Transverse colon (tissue), 4 donors: ENCODE measurements around the gene ORC3. TPM values are rescaled to one million over a fixed set of nuclear protein-coding genes. Genes with fewer than 3 reads are reported as not detected.

ENCODE experiments used
- DNase-seq: peaks from one replicate; pipeline ENCODE4 v3.0.0-alpha.2; 2019
- H3K27ac ChIP-seq, 4 donors: fragments of 200-600 bp; sonication (generic); 2 replicates each; pipeline ENCODE4 v1.5.1; 2016 to 2018; ENCODE audit warnings: inconsistent platforms in 4 of 4
- H3K27me3 ChIP-seq: fragments of 200-600 bp; sonication (generic); 2 replicates; pipeline ENCODE4 v1.5.1; 2017; ENCODE audit warnings: inconsistent platforms
- H3K36me3 ChIP-seq, 4 donors: fragments of 200-600 bp; sonication (generic); 2 replicates each; pipeline ENCODE4 v1.5.1; 2017 to 2019; ENCODE audit warnings: inconsistent platforms in 4 of 4
- H3K4me1 ChIP-seq, 4 donors: fragments of 200-600 bp; sonication (generic); 2 replicates each; pipeline ENCODE4 v1.5.1; 2017 to 2020; ENCODE audit warnings: inconsistent platforms in 4 of 4
- H3K4me3 ChIP-seq, 4 donors: fragments of 200-600 bp; sonication (generic); 1 replicate in 1 of 4; 2 replicates in 3 of 4; pipeline versions ENCODE4 v1.5.1 to v1.6.1; 2017 to 2019; ENCODE audit warnings: inconsistent platforms in 4 of 4
- H3K9me3 ChIP-seq, 2 donors: fragments of 200-600 bp; sonication (generic); 2 replicates each; pipeline ENCODE4 v1.5.1; 2017 to 2019; ENCODE audit warnings: inconsistent platforms in 2 of 2
- EP300 ChIP-seq: sonication (generic); formaldehyde crosslinking; IDR thresholded peaks from one replicate; pipeline ENCODE4 v1.6.1; 2017; ENCODE audit warnings: antibody characterized with exemption, low read depth
- POLR2A ChIP-seq: fragments of 450-650 bp; IDR thresholded peaks from one replicate; pipeline ENCODE4 v1.6.1; 2016; ENCODE audit warnings: antibody characterized with exemption, mild to moderate bottlenecking, moderate library complexity
- POLR2AphosphoS5 ChIP-seq, 3 donors: sonication (generic); formaldehyde crosslinking; IDR thresholded peaks; one replicate each; pipeline ENCODE4 v1.6.1; 2016; ENCODE audit warnings: antibody characterized with exemption in 3 of 3
- WGBS, 2 donors: methylation state at CpG; one replicate each; pipeline ENCODE4 v1.1.5; 2018; ENCODE audit warnings: low coverage in 1 of 2; 5-methylcytosine and 5-hydroxymethylcytosine counted together
- in situ Hi-C, 4 donors: fragments of 200-750 bp; cut with MboI; loops; one replicate each; pipeline versions ENCODE4 v1.15.0 to v1.15.1; 2017; ENCODE audit warnings: low sequenced_read_pairs in 3 of 4, low pct_ligation_motif_present in 1 of 4, low pct_unique_long_range_greater_than_20kb in 1 of 4
- intact Hi-C: fragments of 100-400 bp; cut with DNase I; formaldehyde crosslinking; loops from one replicate; pipeline ENCODE4 v1.15.1; 2023; ENCODE audit warnings: low total_unique reads
- total RNA-seq, 4 donors: library from RNA; depleted of rRNA; stranded (reverse); fragments of >200 nt; gene quantifications; one replicate each; pipeline ENCODE4 v1.1.0, GENCODE V29; 2016
- TF ChIP-seq, protein P1 (sequence below), 5 experiments: fragments of 200-600 bp in 3 of 5; fragments of 450-650 bp in 2 of 5; sonication (generic) in 3 of 5; IDR thresholded peaks; 1 replicate in 2 of 5; 2 replicates in 3 of 5; pipeline ENCODE4 v1.5.1; 2016 to 2017; ENCODE audit warnings: antibody characterized with exemption in 5 of 5, inconsistent platforms in 3 of 5, mild to moderate bottlenecking in 2 of 5, moderate library complexity in 1 of 5

ORC3 gene
- total RNA-seq, 4 donors from 2014 or later, result 2.2 to 18.4 (median 17.8) TPM

GRCh38 chr6:87555506-87555905 is 34.4 kb upstream of the ORC3 start:
- Histone ChIP-seq H3K27me3 (no peaks in the 10 kb centered on the region), H3K4me3 (no peak overlapping the region), H3K4me1 (no peaks in the 10 kb centered on the region), H3K27ac (no peak overlapping the region), H3K9me3 (no peaks in the 10 kb centered on the region), H3K36me3 (peaks cover 0 to 23% (median 7%) of the 10 kb centered on the region in 4 donors)
- intact Hi-C loops (no loop called here), in situ Hi-C loops (no loop called here)
- DNase-seq, result no peak
- TF ChIP-seq, protein P1, sequence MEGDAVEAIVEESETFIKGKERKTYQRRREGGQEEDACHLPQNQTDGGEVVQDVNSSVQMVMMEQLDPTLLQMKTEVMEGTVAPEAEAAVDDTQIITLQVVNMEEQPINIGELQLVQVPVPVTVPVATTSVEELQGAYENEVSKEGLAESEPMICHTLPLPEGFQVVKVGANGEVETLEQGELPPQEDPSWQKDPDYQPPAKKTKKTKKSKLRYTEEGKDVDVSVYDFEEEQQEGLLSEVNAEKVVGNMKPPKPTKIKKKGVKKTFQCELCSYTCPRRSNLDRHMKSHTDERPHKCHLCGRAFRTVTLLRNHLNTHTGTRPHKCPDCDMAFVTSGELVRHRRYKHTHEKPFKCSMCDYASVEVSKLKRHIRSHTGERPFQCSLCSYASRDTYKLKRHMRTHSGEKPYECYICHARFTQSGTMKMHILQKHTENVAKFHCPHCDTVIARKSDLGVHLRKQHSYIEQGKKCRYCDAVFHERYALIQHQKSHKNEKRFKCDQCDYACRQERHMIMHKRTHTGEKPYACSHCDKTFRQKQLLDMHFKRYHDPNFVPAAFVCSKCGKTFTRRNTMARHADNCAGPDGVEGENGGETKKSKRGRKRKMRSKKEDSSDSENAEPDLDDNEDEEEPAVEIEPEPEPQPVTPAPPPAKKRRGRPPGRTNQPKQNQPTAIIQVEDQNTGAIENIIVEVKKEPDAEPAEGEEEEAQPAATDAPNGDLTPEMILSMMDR (IDR thresholded peaks at IDR 0.05), result no peak
- TF ChIP-seq POLR2AphosphoS5 (IDR thresholded peaks at IDR 0.05) (no peak), EP300 (no peak), POLR2A (no peak)

GRCh38 chr6:87558446-87558845 is 31.5 kb upstream of the ORC3 start:
- H3K4me3 ChIP-seq, result no peak overlapping the region
- no peaks in the 10 kb centered on the region for H3K4me1 ChIP-seq
- DNase-seq, result no peak
- in situ Hi-C loops (no loop called here), intact Hi-C loops (no loop called here)
- TF ChIP-seq, protein P1 (IDR thresholded peaks at IDR 0.05), result no peak
- TF ChIP-seq POLR2A (no peak), EP300 (no peak), POLR2AphosphoS5 (IDR thresholded peaks at IDR 0.05) (no peak)
- H3K27ac ChIP-seq, result no peak overlapping the region
- H3K36me3 ChIP-seq, result peaks cover 0 to 40% (median 19%) of the 10 kb centered on the region in 4 donors
- no peaks in the 10 kb centered on the region for H3K27me3 ChIP-seq
- H3K9me3 ChIP-seq, result no peaks in the 10 kb centered on the region

GRCh38 chr6:87561017-87561416 is 28.9 kb upstream of the ORC3 start:
- no peak overlapping the region for H3K4me3 ChIP-seq
- peaks cover 0 to 41% (median 18%) of the 10 kb centered on the region in 4 donors for H3K36me3 ChIP-seq
- DNase-seq, result no peak
- 79 to 83% methylated on average over 1 of the region's 1 CpG for WGBS, 2 donors
- intact Hi-C loops, result no loop called here
- in situ Hi-C loops, result no loop called here
- H3K27ac ChIP-seq, result no peak overlapping the region
- peaks cover 0 to 1% (median 0%) of the 10 kb centered on the region in 4 donors for H3K4me1 ChIP-seq
- TF ChIP-seq, protein P1 (IDR thresholded peaks at IDR 0.05), result no peak
- TF ChIP-seq EP300, result no peak
- TF ChIP-seq POLR2AphosphoS5 (IDR thresholded peaks at IDR 0.05), result no peak
- no peak for TF ChIP-seq POLR2A
- no peaks in the 10 kb centered on the region for H3K27me3 ChIP-seq
- H3K9me3 ChIP-seq, result no peaks in the 10 kb centered on the region

DNA sequence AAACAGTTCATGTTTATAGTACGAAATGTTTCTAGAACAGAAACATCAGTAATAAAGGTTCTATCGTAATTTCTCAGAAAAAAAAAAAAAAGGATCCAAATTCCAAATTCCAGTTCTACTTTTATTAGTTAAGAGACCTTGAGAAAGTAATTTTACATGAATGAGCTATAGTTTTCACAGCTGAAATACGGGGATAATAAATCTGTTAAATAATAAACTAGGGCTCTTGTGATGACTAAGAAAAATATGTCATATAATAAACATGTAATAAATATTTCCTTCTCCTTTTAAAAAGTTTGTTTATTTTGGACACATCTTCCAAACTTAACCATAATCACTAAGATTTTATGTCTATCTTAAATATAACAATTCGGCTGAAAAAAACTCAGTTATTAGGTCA is 17.9 kb upstream of the ORC3 start:
- Histone ChIP-seq H3K27me3 (no peaks in the 10 kb centered on the region), H3K9me3 (no peaks in the 10 kb centered on the region), H3K27ac (no peak overlapping the region), H3K4me1 (peaks cover 7 to 45% (median 28%) of the 10 kb centered on the region in 4 donors), H3K36me3 (no peaks in the 10 kb centered on the region), H3K4me3 (no peak overlapping the region)
- in situ Hi-C loops (no loop called here), intact Hi-C loops (no loop called here)
- 32 to 39% methylated on average over 4 of the region's 4 CpGs for WGBS, 2 donors
- no peak for DNase-seq
- TF ChIP-seq, protein P1 (IDR thresholded peaks at IDR 0.05), result no peak
- TF ChIP-seq POLR2A (no peak), EP300 (no peak), POLR2AphosphoS5 (IDR thresholded peaks at IDR 0.05) (no peak)
